CD4-positive, alpha-beta T cell (primary cell): ENCODE results near the gene MYO1D. TPM values are rescaled to one million over a fixed set of nuclear protein-coding genes. Genes with fewer than 3 reads are reported as not detected.
A peak's percentile ranks its signal among the peaks of the same experiment; 100 is the strongest.

Experiments used
- ATAC-seq: fragments of 200-7000 bp; cut with Tn5 transposase; one replicate; pipeline ENCODE4 v1.10.0; 2022; ENCODE audit warnings: mild to moderate bottlenecking; ENCODE audit not compliant: poor library complexity
- CTCF ChIA-PET: fragments of 350-600 bp; sonication (Branson Sonifier 250); formaldehyde crosslinking; loops from one replicate; lab custom pipeline; 2021; ENCODE audit warnings: antibody characterized with exemption, inconsistent platforms; lab: Charles Lee
- POLR2A ChIA-PET: fragments of 350-600 bp; sonication (Branson Sonifier 250); formaldehyde crosslinking; loops from one replicate; lab custom pipeline; 2021; ENCODE audit warnings: antibody characterized with exemption, inconsistent platforms; lab: Charles Lee
- DNase-seq, 14 experiments: peaks; one replicate each; pipeline ENCODE4 v3.0.0-alpha.2; 2013 to 2020; ENCODE audit warnings: mixed read lengths in 2 of 14
- H3K27ac ChIP-seq, 2 donors: one replicate each; pipeline versions ENCODE4 v1.5.1 to v1.7.0; 2013; ENCODE audit warnings: low read length in 2 of 2, low read depth in 1 of 2, mild to moderate bottlenecking in 1 of 2
- H3K27me3 ChIP-seq, 2 experiments: 1 replicate in 1 of 2; 2 replicates in 1 of 2; pipeline versions ENCODE4 v1.6.1 to v1.7.0; 2013; ENCODE audit warnings: low read length in 2 of 2, control low read depth in 1 of 2, mild to moderate bottlenecking in 1 of 2, moderate library complexity in 1 of 2; ENCODE audit not compliant: insufficient read depth in 2 of 2, control insufficient read depth in 1 of 2
- H3K36me3 ChIP-seq: one replicate; pipeline ENCODE4 v1.6.1; 2013; ENCODE audit warnings: low read length, control low read depth; ENCODE audit not compliant: insufficient read depth
- H3K4me1 ChIP-seq: one replicate; pipeline ENCODE4 v1.6.1; 2013; ENCODE audit warnings: low read length, control low read depth; ENCODE audit not compliant: insufficient read depth
- H3K4me3 ChIP-seq: one replicate; pipeline ENCODE4 v1.5.1; 2013; ENCODE audit warnings: mild to moderate bottlenecking, low read length, moderate library complexity
- H3K9me3 ChIP-seq, 2 experiments: 1 replicate in 1 of 2; 2 replicates in 1 of 2; pipeline versions ENCODE4 v1.6.1 to v1.7.0; 2013; ENCODE audit warnings: low read length in 2 of 2, mild to moderate bottlenecking in 2 of 2, control low read depth in 1 of 2, moderate library complexity in 1 of 2; ENCODE audit not compliant: control insufficient read depth in 1 of 2, insufficient read depth in 1 of 2
- H3K27ac Mint-ChIP-seq: one replicate; pipeline ENCODE4 v1.8.0; 2020; ENCODE audit warnings: mixed read lengths
- H3K27me3 Mint-ChIP-seq: one replicate; pipeline ENCODE4 v1.8.0; 2021; ENCODE audit warnings: mixed read lengths
- H3K36me3 Mint-ChIP-seq: one replicate; pipeline ENCODE4 v1.8.0; 2021; ENCODE audit warnings: low read depth, mixed read lengths
- H3K4me1 Mint-ChIP-seq: one replicate; pipeline ENCODE4 v1.8.0; 2021; ENCODE audit warnings: low read depth, mixed read lengths
- H3K4me3 Mint-ChIP-seq: one replicate; pipeline ENCODE4 v1.8.0; 2020; ENCODE audit warnings: mild to moderate bottlenecking, mixed read lengths
- H3K9me3 Mint-ChIP-seq: one replicate; pipeline ENCODE4 v1.8.0; 2020; ENCODE audit warnings: mixed read lengths
- intact Hi-C, 2 experiments: fragments of 100-400 bp; cut with DNase I in 1 of 2; cut with micrococcal nuclease in 1 of 2; formaldehyde crosslinking; loops; one replicate each; pipeline versions ENCODE4 v1.15.1 to v1.9.0; 2023 to 2025; cut with DNase I, micrococcal nuclease
- total RNA-seq, 174 experiments: library from RNA in 2 of 174; stranded (reverse) in 2 of 174; gene quantifications; one replicate each; pipeline ENCODE4 v1.2.3 and lab custom pipeline; 2021 to 2026
- TF ChIP-seq, protein P1 (sequence below): fragments of 200-600 bp; IDR thresholded peaks from one replicate; pipeline ENCODE4 v1.8.0; 2022; ENCODE audit warnings: antibody characterized with exemption, mild to moderate bottlenecking

The MYO1D gene
- total RNA-seq, 2 experiments from 2014 or later: 5.8 to 6.4 TPM

DNA sequence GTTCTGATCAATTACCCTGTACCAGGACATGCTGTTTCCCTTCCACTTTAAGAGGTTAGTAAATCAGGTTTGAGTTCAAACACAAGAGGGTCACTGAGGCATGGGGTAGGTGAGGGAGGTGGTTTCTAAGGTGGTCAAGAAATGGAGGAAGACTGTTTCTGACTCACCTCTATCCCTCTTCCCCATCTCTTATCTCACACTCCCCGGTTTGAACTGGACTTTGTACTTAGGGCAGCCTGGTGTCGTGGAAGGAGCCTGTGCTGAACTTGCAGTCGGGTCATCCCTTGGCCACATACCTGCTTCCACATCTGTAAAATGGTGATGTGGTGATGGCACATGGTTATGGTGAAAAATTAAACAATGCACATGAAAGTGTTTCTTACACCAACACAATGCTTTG is 33.8 kb upstream of the MYO1D start:
- Mint-ChIP-seq H3K4me1 (no peaks in the 10 kb centered on the region), H3K27me3 (peaks cover 15% of the 10 kb centered on the region), H3K4me3 (no peak overlapping the region), H3K27ac (no peak overlapping the region), H3K36me3 (no peaks in the 10 kb centered on the region), H3K9me3 (no peaks in the 10 kb centered on the region)
- Histone ChIP-seq H3K4me3 (no peak overlapping the region), H3K27me3 (no peaks in the 10 kb centered on the region), H3K27ac (no peak overlapping the region), H3K36me3 (no peaks in the 10 kb centered on the region), H3K9me3 (no peaks in the 10 kb centered on the region), H3K4me1 (no peaks in the 10 kb centered on the region)
- DNase-seq (no peak), ATAC-seq (no peak)
- CTCF ChIA-PET: interaction anchor here (1.7 kb wide), 1 partner anchor 128 kb away, joined by 10 read pairs; no protein-coding TSS in a partner anchor
- POLR2A ChIA-PET: no interaction called here
- TF ChIP-seq, protein P1, sequence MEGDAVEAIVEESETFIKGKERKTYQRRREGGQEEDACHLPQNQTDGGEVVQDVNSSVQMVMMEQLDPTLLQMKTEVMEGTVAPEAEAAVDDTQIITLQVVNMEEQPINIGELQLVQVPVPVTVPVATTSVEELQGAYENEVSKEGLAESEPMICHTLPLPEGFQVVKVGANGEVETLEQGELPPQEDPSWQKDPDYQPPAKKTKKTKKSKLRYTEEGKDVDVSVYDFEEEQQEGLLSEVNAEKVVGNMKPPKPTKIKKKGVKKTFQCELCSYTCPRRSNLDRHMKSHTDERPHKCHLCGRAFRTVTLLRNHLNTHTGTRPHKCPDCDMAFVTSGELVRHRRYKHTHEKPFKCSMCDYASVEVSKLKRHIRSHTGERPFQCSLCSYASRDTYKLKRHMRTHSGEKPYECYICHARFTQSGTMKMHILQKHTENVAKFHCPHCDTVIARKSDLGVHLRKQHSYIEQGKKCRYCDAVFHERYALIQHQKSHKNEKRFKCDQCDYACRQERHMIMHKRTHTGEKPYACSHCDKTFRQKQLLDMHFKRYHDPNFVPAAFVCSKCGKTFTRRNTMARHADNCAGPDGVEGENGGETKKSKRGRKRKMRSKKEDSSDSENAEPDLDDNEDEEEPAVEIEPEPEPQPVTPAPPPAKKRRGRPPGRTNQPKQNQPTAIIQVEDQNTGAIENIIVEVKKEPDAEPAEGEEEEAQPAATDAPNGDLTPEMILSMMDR: no peak
- intact Hi-C loops: no loop called here

DNA sequence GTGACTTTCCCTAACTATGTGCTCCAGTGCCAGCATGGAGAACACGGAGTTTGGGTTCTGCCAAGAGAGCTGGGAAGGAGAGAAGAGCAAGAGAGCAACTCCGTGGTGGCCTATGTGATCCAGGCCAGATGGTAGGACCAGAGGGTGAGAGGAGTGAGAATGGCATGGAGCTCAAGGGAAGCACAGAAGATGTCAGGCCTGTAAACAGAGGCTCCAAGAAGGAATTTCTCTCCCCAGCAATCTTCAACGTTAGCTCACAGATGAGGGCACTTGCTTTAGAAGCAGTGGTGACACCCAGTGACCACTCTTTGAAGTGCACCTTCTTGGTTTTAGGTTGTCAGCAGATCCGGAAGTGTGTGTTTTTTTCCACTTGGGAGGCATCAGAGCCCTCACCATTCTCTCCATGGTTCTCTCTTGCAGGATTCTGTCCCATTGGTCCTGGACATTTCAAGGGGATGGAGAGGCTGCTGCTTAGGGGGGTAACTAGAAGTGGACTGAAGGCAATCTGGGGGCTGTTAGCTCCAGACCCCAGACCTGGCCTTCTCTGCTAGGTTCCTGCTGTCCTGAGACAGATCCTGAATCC is 33.0 kb upstream of the MYO1D start:
- H3K27me3 Mint-ChIP-seq: peaks cover 24% of the 10 kb centered on the region
- TF ChIP-seq, protein P1: peak; percentile 44
- H3K27me3 ChIP-seq: no peaks in the 10 kb centered on the region
- no peaks in the 10 kb centered on the region for H3K4me1 ChIP-seq
- H3K4me3 Mint-ChIP-seq: no peak overlapping the region
- ChIA-PET CTCF (interaction anchor here (1.0 to 1.7 kb wide), 2 partner anchors 33 to 127 kb away, joined by 5 to 10 read pairs; partner anchors contain the start of gene MYO1D), POLR2A (interaction anchor here (1.0 kb wide), 1 partner anchor 127 kb away, joined by 3 read pairs; no protein-coding TSS in a partner anchor)
- H3K4me1 Mint-ChIP-seq: no peaks in the 10 kb centered on the region
- H3K27ac Mint-ChIP-seq: no peak overlapping the region
- ATAC-seq (peak; percentile 48), DNase-seq (peak in 11 of 14 experiments; percentile 5 to 68 (median 22))
- H3K9me3 ChIP-seq: no peaks in the 10 kb centered on the region
- no peaks in the 10 kb centered on the region for H3K36me3 Mint-ChIP-seq
- intact Hi-C loops: loop anchor here in 1 of 2 experiments (1.0 kb wide), 1 partner anchor 126 kb away; no protein-coding TSS in a partner anchor
- no peak overlapping the region for H3K27ac ChIP-seq
- H3K4me3 ChIP-seq: no peak overlapping the region
- H3K36me3 ChIP-seq: no peaks in the 10 kb centered on the region
- no peaks in the 10 kb centered on the region for H3K9me3 Mint-ChIP-seq

DNA sequence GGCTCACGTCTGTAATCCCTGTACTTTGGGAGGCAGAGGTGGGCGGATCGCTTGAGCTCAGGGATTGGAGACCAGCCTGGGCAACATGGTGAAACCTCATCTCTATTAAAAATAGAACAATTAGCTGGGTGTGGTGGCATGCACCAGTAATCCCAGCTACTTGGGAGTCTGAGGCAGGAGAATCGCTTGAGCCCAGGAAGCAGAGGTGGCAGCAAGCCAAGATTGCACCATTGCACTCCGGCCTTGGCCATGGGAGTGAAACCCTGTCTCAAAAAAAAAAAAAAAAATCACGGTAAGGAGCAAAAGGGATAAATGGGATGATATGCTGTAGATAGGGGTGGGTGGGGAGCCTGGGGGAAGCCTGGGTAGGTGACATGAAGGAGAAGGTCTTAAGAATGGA is 30.7 kb upstream of the MYO1D start:
- Mint-ChIP-seq H3K27me3 (peaks cover 38% of the 10 kb centered on the region), H3K36me3 (no peaks in the 10 kb centered on the region), H3K4me3 (no peak overlapping the region), H3K27ac (no peak overlapping the region), H3K9me3 (no peaks in the 10 kb centered on the region), H3K4me1 (no peaks in the 10 kb centered on the region)
- ChIA-PET CTCF (interaction anchor here (1.2 kb wide), 1 partner anchor 31 kb away, joined by 3 read pairs; no protein-coding TSS in a partner anchor), POLR2A (no interaction called here)
- Histone ChIP-seq H3K4me3 (no peak overlapping the region), H3K27ac (no peak overlapping the region), H3K4me1 (no peaks in the 10 kb centered on the region), H3K9me3 (no peaks in the 10 kb centered on the region), H3K27me3 (no peaks in the 10 kb centered on the region), H3K36me3 (no peaks in the 10 kb centered on the region)
- TF ChIP-seq, protein P1: no peak
- no peak for DNase-seq
- intact Hi-C loops: no loop called here
- ATAC-seq: no peak
